ENCODE data around the gene IQCK.

The IQCK gene

DNA sequence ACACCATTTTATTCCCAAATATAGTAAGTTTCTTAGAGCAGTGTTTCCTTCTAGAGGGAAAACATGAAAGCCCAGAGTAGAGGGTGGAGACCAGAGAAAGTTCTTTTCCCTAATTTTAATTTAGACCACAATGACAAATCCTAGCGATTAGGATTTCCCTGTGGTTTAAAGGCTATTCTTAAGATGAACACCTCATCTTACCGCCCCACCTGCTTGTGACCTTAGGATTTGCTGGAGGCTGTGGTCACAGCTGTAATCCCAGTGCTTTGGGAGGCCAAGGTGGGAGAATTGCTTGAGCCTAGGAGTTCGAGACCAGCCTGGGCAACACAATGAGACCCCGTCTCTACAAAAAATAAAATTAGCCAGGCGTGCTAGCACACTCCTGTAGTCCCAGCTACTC lies 115.5 kb downstream of the IQCK start:
- DNase-seq (ENCODE audit: low read depth in 2 of 2, low spot score in 1 of 2): no peak

DNA sequence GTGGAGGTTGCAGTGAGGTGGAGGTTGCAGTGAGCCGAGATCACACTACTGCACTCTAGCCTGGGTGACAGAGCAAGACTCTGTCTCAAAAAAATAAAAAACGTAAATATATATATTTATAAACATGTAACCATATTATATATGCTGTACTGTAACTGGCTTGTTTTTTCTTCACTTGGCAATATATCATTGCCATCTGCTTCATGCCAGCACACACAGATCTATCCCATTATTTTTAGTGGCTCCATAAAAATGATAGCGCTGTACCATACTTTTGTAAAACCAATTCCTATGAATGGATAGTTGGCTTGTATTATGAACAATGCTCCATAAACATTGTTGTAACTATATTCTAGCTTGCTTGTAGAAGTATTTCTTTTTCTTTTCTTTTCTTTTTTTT lies 117.1 kb downstream of the IQCK start:
- no peak for DNase-seq (ENCODE audit: low read depth in 2 of 2, low spot score in 1 of 2)

DNA sequence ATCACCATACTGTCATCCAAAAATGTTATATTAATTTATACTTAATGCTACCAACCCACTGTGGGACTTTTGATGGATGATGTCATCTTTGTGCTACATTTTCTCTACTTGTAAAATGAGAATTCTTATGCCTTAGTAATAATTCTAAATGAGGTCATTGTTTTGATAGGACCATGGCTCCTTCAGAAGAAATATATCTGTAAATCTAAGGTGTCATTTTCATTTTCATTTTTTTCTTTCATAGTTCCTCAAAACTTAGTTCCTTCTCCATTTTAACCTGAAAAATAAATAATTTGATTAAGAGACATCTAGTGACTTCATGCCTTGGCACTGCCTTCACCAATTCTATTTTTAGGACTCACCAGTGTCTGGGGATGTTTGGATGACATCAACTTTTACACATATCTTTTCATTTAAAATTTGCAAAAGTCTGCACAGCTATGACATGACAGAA lies 117.9 kb downstream of the IQCK start:
- no peak for DNase-seq (ENCODE audit: low read depth in 2 of 2, low spot score in 1 of 2)

DNA sequence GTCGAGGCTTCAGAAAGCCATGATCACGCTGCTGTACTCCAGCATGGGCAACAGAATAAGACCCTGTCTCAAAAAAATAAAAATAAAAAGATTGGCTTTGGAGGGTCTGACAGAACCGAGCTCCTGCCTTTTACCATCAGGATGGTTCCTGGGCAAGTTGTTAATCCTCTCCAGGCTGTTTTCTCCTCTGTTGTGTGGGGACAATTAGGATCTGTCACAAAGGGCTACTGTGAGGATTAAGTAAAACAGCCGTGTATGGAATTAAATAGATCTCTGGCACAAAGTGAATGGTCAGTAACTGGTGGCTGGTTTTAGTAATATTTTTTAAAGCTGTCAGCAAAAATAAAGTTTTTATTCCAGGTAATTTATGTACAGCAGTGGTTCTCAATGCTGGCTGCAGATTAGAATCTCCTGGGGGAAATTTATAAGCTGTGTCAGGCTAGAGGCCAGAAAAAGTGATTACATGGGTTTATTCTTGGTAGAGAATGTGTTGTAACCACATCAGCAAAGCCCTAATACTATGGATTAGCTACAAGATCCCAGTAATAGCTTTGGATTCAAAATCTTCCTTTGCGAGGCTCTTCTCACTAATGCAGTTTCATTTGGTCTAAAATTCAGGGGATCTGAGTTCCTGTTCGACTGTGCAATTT lies 119.4 kb downstream of the IQCK start:
- no peak for DNase-seq (ENCODE audit: low read depth in 2 of 2, low spot score in 1 of 2)

DNA sequence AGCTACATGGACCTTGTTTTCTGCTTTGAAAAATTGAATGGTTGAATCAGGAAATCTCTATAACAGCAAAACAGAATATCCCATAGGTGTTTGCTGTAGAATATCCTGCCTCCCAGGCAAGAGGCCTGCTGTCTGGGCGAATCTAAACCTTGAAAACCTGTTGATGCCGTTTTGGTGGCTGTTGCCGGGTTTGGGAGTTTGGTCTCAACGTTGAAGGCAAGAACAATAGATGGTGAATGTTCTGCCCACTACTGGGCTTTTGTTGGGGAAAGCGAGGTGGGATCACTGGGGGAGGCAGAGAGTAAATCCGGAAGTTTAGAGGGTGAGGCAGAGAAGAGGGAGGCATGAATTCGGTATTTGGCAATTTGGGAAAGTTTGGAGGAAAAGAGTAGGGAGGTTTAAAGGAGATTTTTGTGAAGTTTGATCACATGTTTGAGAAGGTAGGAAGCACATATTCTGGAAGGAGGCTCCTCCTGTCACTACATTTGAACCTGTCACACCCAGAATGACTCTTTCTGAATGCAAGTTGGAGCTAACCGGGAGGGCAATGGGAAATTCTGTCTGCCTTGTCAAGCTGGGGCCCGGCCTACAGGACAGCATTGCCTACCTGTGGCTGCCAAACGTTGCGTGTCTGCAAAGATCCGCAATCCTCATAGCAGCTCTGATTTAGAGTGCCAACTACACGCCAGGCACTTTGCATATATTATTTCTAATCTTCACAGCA lies 120.1 kb downstream of the IQCK start:
- DNase-seq (ENCODE audit: low read depth in 2 of 2, low spot score in 1 of 2): no peak

DNA sequence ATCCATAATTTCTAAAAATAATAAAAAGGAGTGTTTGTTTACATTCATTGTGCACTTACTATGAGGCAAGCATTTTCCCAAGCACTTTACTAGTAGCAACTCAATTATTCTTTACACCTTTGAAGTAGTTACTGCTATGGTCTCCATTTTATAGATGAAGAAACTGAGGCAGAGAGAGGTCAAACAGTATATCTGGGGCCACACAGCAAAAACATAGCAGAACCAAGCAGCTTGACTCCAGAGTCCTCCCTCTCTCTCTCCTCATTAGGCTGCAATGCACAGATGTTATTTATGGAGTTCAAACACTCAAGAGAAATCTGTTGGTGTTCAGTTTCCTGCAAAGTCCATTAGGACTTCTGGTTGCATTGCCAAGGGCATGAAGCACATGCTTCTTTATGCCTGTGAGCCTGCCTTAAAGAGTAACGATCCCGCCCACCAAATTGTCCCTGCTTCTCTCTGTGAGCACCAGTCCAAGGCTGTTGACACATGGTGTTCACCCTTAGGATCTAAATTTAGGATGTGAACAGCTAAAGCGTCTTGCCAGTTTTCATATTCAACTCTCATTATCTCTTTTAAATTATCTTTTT lies 122.5 kb downstream of the IQCK start:
- DNase-seq (ENCODE audit: low read depth in 2 of 2, low spot score in 1 of 2): no peak

DNA sequence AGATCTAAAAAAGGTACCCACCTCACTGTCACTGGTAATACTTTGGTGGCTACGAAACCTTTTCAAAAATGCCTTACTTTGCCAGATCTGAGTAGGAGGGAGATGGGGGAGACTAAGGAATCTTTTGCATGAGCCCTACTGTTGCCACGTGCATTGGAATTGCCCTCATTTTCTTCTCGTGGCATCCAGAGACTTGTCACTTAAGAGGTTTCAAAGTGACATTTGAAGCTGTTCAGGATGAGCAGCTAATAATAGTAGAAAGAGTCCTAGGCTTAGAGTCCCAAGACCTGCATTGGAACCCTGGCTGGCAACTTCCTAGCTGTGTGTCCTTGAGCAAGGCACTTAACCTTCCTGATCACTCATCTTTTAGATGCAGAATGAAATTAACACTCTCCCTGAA lies 123.1 kb downstream of the IQCK start:
- no peak for DNase-seq (ENCODE audit: low read depth in 2 of 2, low spot score in 1 of 2)

DNA sequence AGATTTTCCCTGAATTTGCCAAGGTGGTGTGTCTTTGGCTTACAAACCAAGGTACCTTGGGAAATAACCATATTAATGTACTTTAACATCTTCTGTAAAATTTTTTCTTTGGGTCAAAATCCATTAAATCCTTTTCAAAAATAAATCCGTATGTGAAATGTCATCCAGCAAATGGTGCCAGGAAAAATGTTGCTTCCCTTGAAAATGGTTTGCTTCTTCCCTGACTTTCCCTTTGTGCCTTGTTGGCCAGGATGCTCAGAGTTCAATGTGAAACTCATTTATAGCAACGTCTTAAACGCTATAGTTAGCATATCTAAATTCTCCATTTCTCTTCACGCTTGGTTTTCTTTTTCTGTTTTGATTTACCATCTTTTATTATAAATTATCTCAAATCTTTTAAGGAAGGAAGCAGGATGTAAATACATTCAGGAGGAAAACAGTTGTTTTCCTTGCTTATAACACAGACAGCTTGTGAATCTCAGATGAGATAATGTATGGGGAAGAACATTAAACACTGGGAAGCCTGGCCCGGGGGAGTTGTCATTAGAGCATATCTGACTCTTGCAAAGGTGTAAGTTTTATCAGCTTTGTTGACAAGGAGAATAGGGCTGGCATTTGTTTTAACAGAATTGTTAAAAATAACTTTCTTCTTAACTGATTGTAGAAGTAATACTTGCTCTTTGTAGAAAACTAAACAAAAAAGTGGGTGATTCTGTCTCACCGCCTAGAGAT lies 124.5 kb downstream of the IQCK start:
- DNase-seq (ENCODE audit: low read depth in 2 of 2, low spot score in 1 of 2): no peak

DNA sequence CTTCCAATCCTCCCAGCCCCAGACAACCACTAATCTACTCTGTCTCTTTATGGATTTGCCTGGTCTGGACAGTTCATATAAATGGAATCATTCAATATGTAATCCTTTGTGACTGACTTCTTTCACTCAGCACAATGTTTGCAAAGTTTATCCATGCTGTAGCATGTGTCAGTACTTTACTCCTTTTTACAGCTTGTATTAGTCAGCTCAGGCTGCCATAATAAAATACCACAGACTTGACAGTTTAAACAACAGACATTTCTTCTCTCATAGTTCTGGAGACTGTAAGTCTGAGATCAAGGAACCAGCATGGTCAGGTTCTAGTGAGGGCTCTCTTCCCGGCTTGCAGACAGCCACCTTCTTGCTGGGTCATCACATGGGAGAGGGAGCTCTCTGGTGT lies 125.3 kb downstream of the IQCK start:
- no peak for DNase-seq (ENCODE audit: low read depth in 2 of 2, low spot score in 1 of 2)

DNA sequence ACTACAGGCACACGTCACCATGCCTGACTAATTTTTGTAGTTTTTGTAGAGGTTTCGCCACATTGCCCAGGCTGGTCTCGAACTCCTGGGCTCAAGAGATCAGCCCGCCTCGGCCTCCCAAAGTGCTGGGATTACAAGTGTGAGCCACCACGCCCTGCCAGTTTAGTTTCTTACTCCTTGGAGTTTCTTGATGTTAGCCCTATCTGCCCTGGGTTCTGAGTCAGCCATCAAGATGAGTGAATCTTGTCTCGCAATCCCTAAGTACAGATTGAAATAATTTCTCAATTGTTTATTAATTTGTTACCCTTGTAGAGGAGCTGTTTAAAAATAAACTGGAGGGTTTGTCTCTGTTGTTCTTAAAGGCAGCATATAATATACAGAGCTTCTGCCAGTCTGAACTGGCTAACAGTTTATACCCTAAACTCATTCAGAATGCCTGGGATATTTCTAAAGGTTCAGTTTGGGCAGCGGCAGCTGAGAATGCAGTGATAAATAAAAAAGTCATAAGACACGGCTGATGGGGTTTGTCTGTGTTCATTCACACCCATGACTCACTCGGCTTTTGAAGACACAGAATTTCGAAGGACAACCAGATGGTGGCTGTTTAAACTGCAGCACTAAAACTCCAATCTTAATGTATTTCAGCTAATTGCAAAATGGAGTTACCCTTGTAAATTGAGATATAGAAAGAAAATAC lies 127.0 kb downstream of the IQCK start:
- no peak for DNase-seq (ENCODE audit: low read depth in 2 of 2, low spot score in 1 of 2)

DNA sequence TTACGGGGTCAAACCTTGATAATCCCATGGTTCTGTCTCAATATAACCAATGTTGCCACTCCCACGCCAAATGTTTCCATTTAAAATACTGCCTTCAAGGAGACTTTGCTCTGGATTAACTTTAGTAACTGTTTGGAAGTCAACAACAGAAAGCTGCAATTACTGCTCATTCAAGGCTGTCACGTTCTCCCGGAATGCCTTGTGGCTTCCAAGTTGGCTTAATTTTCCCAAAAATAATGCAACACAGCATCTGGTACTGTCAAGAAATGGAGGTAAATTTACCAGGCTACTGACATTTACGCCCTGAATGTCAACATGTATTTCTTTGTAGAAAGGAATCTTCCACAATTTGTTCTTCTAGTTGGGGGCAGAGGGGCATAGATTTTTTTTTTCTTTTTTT lies 128.4 kb downstream of the IQCK start:
- DNase-seq (ENCODE audit: low read depth in 2 of 2, low spot score in 1 of 2): no peak

DNA sequence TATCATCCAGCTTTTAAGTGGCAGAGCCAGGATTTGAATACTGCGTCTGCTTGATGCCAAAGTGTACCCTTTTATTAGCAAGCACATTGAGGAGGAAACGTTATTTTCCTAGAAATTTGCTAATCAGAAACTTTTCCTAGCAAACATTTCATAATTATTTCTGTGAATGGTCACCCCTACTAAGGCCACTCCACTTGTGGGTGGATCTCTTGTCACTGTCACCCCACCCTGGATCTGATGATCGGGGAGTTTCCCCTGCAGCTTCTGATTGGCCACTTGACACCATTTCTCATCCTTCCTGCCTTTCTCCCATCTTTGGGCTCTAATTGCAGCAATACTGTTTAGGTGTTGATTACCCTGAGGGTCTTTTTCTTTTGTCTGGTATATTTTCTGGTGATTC lies 130.7 kb downstream of the IQCK start:
- no peak for DNase-seq (ENCODE audit: low read depth in 2 of 2, low spot score in 1 of 2)

DNA sequence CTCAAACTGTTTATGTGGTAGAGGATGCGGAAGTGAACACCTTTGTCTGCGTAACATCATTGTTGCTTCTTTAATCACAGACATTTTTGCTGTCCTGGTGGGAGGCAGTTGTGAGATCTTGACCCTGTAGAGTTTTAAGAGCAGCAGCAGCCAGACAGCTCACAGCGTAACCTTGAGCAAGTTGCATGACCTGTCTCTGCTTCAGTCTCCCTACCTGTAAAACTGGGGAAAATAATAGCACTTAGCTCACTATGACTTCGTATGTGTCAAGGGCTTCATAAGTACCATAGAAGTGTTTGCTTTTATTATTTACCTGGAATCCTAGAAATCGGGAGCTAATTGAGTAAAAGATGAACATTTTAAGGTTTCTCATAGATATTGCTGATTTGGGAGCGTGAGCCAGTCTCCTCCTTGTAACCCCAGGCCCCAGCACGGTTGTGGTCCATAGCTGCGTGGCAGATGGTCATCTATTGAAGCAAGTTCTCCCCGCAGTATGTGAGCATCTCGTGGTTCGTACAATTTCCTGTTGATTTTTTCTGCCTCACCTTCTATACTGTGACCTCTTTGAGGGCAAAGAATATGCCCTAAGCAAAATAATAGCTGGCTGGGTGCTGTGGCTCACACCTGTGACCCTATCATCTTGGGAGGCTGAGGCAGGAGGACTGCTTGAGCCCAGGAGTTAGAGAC lies 132.2 kb downstream of the IQCK start:
- DNase-seq (ENCODE audit: low read depth in 2 of 2, low spot score in 1 of 2): no peak

DNA sequence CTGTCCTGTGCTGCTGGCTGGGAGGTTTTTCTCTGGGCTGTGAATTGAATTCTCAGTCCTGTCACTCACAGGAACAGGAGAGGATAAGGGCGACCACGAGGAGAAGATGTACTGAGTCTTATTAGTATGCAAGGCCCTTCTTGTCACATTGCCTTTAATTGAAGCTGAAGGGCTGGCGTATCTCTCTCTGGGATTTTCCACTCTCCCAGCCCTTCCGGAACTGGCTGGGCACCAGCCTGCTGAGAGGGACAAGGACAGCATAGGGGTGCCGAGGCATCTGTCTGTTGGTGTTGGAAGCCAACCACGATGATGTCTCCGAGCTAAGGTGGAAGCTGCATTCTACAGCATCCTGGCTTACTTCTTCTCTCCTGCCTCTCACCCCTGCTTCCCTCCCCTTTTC lies 133.4 kb downstream of the IQCK start:
- DNase-seq (ENCODE audit: low read depth in 2 of 2, low spot score in 1 of 2): no peak

DNA sequence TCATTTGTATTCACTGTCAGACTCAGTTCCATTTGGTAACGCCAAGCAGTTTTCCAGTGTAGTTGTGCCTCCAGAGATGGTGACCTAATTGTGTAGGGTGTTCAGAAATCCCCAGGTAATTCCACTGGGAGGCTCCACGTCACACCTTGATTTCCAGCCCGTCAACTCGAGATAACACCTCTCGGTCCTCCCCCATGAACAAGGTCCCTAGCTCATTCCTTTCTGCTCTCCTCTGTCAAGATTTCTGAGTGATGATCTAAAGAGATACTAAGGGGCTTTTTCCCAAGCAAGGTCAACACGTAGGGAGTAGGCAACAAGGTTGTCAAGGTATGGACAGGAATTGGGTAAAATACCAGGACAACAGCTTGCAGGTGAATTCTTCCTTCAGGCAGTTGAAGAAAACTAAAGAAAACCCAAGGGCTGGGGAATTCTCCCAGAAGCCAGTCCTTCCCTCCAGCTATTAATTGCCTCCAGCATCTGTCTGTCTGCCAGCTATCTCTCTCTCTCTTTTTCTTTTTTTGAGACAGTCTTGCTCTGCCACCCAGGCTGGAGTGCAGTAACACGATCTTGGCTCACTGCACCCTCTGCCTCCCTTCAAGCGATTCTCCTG lies 135.2 kb downstream of the IQCK start:
- no peak for DNase-seq (ENCODE audit: low read depth in 2 of 2, low spot score in 1 of 2)

DNA sequence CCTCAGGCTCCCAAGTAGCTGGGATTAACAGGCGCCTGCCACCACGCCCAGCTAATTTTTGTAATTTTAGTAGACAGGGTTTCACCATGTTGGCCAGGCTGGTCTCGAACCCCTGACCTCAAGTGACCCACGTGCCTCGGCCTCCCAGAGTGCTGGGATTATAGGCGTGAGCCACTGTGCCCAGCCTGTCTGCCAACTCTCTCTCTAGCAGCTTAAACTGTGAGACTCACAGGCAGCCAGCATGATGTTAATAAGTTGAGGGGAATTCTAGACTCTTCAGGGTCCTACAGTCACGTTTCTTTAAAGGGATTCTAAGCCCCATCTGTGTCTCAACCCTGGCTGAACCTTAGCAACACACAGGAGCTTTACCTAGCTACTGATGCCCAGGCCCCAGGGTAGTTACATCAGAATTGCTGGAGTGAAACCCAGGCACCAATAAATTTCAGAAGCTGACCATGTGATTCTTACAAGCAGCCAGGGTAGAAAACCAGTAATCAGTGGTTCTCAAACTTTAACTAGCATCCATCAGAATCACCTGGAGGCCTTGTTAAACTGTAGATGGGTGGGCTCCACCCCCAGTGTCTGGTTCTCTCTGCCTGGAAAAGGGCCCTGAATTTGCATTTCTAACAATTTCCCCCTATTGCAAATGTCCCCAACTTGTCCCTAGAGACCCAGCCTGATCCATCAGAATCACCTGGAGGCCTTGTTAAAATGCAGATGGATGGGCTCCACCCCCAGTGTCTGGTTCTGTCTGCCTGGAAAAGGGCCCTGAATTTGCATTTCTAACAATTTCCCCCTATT lies 135.9 kb downstream of the IQCK start:
- DNase-seq (ENCODE audit: low read depth in 2 of 2, low spot score in 1 of 2): no peak

DNA sequence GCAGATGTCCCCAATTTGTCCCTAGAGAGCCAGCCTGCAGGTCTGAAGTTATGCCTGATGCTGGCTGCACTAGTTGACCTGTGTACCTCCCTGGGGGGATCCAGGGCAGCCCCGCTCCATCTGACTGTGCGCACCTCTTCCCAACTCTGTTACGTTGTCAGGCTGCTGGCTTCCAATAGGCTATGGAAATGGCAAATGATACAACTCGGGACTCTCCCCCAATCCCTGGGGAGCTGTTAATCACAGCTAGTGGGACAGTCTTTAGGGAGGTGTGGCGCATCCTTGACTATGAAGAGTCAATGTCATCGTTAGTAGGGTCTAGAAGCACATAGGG lies 136.4 kb downstream of the IQCK start:
- DNase-seq (ENCODE audit: low read depth in 2 of 2, low spot score in 1 of 2): no peak

DNA sequence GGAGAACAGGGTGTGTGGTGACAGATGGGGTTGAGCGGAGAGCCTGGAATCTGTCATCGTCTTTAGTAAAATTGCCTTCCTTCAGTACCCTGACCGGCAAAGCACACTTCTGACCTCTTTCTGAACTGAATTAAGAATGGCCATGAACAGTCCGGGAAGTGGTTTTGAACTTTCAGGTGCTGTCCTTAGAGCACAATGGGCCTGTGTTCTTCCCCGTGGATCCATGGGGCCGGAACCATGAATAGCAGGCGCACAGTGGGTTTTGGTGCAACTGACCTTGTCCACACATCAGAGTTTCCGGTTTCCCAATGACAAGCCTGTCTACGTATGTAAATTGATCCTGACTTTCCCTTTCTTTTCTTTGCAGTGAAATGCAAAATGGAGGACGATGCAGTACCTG lies 138.0 kb downstream of the IQCK start:
- no peak for DNase-seq (ENCODE audit: low read depth in 2 of 2, low spot score in 1 of 2)

DNA sequence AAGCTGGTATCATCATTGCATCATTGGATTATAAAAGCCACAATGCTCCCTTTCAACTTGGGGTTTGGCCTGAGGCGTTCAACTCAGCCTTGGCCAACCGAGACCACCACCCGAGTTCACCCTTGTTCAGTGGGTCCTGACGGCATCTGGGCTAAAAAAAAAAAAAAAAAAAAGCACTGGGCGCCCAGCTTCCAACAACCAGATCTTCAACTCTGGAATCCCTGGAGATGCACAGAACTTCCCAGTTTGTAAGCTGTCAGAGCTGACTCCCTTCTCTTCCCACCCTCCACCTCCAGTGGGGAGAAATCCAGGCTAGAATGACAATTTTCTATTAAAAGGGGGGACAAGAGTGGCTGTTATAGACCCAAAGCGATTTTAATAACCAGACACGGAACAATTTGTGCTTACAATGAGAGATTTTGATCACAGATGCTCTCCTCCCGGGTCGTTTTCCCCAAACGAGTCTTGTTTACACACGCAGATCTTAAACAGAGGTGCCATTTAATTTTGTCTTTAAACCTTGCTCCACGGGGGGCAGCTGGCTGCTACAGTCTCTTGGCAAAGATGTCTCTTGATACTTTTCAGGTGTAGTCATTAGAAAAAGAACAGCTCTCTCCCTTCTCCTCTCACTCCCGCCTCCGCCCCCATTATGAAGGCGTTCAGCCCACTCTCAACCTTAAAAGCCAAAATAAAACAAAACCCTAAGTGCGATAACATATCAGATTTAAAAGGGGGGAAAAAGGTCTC lies 139.7 kb downstream of the IQCK start:
- DNase-seq (ENCODE audit: low read depth in 2 of 2, low spot score in 1 of 2): no peak
